GM18873 (cell line): ENCODE results near the gene CLDN7.
"Not testable (repeated sequence)": the region's sequence is repeated elsewhere in the genome, so short reads cannot be mapped to it uniquely, and the experiment has no call there.

Source experiments
- ATAC-seq: cut with Tn5 transposase; IDR thresholded peaks from one replicate; pipeline ENCODE4 v1.9.1; 2021; ENCODE audit warnings: mild to moderate bottlenecking, moderate library complexity, moderate number of reproducible peaks; ENCODE audit not compliant: unreplicated experiment, low FRiP score

The CLDN7 gene

DNA sequence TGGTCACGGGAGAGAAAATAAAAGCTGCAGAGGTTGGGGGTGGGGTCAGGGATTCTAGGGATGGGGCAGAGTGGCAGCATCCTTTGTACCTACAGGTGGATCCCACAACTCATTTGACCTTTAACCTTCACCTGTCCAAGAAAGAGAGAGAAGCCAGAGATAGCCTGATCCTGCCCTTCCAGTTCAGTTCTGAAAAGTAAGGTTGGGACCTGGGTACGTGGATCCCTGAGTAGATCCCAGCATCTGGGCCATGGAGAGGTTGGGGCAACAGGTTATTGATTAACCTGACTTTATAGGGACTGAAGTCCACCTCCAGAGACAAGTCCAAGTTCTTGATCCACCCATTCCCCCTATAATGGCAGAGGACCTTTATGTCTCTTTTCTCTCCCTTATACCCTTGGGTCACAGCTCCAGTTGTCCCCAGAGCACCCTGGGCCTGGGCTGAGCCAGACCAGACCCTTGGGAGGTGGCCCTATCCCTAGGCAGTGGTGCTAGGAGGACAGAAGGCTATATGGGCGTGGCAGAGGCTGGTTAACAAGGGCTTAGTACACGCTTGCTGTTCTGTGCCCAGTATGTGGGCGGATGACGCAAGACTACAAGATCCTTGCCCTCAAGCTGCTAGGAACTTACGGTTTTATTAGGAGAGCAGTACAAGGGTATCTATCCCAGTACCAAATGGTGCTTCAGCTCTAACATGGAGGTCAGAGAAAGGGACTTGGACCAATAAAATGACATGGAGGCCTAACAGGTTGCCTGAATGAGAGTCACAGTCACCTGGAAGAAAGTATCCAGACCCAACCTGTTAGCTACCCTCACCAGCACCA, 3.3 kb downstream of the CLDN7 start:
- no peak for ATAC-seq

GRCh38 chr17:7256766-7257456, 5.4 kb downstream of the CLDN7 start:
- no peak for ATAC-seq

GRCh38 chr17:7254511-7254910, 7.8 kb downstream of the CLDN7 start:
- no peak for ATAC-seq

GRCh38 chr17:7253082-7253481, 9.2 kb downstream of the CLDN7 start:
- no peak for ATAC-seq

- peak; percentile 36 for ATAC-seq
These were observed 9.9 kb downstream of the CLDN7 start, which contains the start of gene ELP5 for GRCh38 chr17:7252176-7253043. Gene ELP5, plus strand, starts transcription at chr17:7252215. Its CDS starts 336 bp downstream, at chr17:7252551.

DNA sequence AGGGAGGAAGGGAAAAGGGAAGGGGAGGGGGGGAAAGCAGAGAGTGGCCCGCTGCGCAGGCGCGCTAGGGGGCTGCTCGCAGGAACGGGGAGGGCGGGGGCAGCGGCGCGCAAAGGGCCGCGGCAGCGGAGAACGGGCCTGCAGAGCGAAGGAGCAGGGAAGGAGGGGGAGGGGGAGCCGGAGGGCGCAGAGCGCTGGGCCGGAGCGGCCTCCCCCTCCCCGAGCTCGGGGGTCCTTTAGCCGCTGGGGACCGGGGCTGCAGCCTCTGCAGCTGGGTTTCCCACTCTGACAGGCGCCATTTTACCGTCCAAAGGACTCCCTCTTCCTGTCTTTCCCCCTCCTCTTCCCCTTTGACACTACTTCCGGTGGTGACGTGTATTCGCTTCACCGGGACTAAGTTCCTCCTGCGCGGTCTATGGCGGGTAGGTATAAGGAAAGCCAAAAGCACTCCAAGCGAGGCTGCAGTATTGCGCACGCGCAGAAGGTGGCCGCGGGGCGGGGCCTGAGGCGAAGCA, 10.6 kb downstream of the CLDN7 start, which contains the start of gene CTDNEP1:
TSS of gene CTDNEP1 (minus strand) at position 74 of the 515 bp plus-strand sequence. CDS start 438 bp downstream, outside the sequence.
- peak; percentile 84 for ATAC-seq

- ATAC-seq: no peak
These were observed 11.3 kb downstream of the CLDN7 start for GRCh38 chr17:7250695-7251627.

DNA sequence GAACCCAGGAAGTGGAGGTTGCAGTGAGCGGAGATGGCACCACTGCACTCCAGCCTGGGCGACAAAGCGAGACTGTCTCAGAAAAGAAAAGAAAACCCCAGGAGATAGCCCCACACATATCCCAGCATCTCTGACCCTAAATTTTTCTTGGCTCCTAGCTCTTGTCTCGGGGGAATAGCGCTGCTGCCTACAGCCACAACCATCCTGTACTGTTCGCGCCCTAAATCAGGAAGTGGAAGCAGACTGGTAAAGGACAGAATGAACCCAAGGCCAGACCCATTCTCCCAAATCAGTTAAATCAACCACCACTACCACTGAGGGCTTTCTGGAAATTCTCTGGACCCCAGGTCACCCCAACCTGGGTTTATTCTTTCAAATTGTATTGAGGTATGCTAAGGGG, 12.4 kb downstream of the CLDN7 start:
- ATAC-seq: no peak

- ATAC-seq: no peak
These were observed 13.1 kb downstream of the CLDN7 start for GRCh38 chr17:7249214-7249613.

- ATAC-seq: no peak
These were observed 13.5 kb downstream of the CLDN7 start for GRCh38 chr17:7248796-7249195.

- ATAC-seq: no peak
These were observed 15.5 kb downstream of the CLDN7 start for GRCh38 chr17:7246779-7247178.

DNA sequence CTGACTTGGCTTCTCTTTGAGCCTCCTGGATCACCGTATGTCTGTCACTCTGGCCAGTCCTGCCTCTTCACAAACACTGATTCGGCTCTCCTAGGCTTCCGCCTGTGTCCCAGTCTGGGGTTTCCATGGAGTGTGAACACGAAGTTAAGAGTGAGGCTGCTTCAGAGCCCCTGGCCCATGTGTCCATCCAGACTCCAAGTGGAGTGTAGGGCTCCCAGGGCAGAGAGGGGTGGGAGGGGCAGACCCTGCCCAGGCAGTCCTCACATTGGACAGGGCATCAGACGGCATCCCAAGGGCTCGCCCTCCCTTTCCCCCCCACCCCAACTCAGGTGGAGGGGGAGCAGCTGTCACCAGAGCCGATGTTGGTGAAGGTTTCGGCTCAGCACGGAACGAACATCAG, 18.4 kb downstream of the CLDN7 start:
- not testable (repeated sequence) for ATAC-seq

- ATAC-seq: no peak
These were observed 18.9 kb downstream of the CLDN7 start for GRCh38 chr17:7243453-7243729.

DNA sequence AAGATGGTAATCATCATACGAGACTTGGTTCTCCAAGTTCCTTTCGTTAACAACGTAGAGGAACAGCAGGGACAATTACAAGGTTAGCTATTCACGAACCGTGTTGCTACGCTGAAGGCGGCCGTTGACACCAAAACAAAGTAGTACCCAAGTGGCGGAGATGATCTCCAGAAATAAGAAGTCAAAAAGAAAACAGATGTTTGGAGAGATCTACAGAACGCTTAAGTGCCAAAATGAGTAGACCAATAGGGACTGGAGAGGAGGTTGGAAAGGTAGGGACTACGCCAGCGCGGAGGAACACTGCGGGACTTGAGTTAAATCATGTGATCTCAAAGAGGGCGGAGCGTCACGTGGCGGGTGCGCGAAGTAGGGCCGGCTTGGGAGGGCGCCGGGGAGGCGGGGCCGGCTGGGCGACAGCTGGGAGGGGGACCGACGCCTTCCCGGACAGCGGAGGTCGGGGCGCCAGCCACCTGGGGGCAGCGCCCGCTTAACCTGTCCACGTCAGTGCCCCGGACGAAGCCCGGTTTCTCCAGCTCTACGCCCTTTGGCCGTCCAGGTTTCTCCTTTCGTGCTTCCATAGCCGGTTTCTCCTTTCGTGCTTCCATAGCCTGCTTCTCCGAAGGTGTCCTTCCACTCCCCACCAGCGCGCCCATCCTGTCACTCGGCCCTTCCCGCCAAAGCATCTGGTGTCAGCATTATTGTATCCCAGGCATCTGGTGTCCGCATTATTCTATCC, 19.4 kb downstream of the CLDN7 start:
- peak; percentile 40 for ATAC-seq

DNA sequence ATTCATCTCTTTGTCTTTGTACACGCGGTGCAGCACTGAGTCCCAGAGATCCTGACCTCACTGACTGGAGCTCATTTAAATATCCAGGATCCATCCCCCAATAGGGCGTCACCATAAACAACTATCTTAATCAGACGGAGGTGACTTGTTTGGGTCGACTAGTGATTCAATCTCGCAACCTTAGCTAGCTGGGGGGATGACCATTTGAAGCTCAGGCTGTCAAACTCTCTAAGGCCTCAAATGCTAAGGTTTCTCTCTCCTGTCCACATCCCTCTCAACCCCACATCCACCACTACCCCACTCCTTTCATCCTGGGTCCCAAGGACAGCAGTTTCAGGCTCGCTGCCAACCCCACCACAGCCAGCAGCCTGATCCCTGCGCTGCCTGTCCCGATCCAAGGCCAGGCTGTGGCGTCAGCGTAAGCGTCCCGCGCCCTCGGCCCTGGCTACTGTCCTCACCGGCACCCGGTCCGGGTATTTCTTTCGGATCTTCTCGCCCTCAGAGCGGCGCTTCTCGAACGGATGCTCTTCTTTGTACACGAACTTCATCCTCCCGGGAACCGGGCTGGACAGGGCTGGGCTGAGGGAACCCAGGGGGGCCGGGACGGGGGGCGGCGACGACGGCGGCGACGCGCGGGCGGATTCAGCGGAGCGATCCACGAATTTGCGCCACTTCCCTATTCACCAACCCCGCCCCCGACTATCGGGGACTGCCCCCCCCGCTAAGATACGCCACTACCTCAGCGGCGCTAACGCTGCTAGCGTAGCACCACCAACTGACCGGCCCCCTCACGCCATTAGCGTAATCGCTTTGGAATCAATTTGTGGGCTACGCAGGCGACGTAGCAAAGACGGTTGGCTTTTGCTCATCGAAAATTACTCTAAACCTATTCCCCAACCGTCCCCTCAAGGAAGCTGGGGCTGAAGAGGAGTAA, 20.2 kb downstream of the CLDN7 start, which contains the start of gene GABARAP:
TSS of gene GABARAP (minus strand) at position 667 of the 934 bp plus-strand sequence. CDS start at position 548, 119 bp downstream.
- peak; percentile 31 for ATAC-seq

DNA sequence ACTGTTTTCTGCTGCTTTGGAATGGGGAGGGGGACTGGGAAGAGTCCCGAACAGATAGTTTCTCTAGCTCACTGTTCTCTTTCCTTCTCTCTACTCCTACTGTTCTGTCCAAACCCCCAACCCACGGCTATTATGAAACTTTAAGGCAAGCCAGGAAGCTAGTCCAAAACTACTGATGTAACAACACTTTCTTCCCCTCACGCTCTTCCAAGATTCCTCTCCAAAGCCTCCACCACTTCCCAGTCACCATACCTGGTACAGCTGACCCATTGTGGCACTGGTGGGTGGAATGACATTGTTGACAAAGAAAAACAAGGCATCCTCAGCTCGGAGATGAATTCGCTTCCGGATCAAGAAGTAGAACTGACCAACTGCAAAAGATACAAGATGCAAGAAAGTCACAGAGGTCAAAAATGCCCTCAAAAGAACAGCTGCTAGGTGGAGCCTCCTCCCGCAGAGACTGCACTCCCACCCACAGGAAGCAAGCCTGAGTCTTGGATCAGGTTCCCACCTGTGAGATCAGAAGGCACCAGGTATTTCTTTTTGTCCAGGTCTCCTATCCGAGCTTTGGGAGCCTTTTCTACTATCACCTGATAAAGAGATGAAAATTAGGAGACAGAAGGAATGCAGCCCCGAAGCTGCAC, 21.1 kb downstream of the CLDN7 start:
- ATAC-seq: no peak

- ATAC-seq: no peak
These were observed 21.9 kb downstream of the CLDN7 start for GRCh38 chr17:7240375-7240774.
